GM23338 (cell line): Measurements from ENCODE around the gene SLC25A26.

Source experiments
- EZH2 ChIP-seq: fragments of 200-600 bp; sonication (generic); IDR thresholded peaks from one replicate; pipeline ENCODE4 v1.8.0; 2017; ENCODE audit warnings: antibody characterized with exemption, mild to moderate bottlenecking, low read depth; ENCODE audit not compliant: unreplicated experiment
- POLR2AphosphoS5 ChIP-seq: IDR thresholded peaks from 2 replicates; pipeline ENCODE4 v1.6.1; 2016; ENCODE audit warnings: antibody characterized with exemption, low read depth
- TF ChIP-seq, protein P1 (sequence below), 2 experiments: fragments of 200-600 bp in 1 of 2; sonication (generic) in 1 of 2; conservative IDR thresholded peaks; 2 replicates each; pipeline versions ENCODE4 v1.5.1 to v1.6.1; 2016 to 2017; ENCODE audit warnings: antibody characterized with exemption in 2 of 2, low read depth in 2 of 2, mild to moderate bottlenecking in 2 of 2, moderate library complexity in 1 of 2
- TF ChIP-seq, protein P2 (sequence below): IDR thresholded peaks from one replicate; pipeline ENCODE4 v1.6.1; 2018; ENCODE audit warnings: antibody characterized with exemption; ENCODE audit not compliant: unreplicated experiment

DNA sequence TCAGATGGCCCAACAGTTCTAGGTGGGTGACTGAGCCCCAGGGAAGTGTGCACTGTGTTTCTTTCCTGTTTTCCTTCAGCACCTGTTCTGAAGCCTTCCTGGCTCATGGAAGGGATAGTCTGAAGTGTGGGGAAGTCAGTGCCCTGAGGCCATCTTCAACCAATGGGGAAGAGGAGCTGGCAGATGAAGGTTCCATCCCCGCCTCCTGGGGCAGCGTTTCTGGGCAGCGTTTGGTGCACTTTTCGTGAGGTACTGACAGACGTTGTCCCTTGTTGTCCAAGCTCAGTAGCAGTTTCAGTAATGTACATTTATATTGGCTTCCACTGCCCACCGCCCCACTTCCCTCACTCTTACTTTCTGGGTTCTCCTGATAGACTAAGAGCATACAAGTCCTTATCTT is 42.6 kb upstream of the SLC25A26 start:
- TF ChIP-seq, protein P1, sequence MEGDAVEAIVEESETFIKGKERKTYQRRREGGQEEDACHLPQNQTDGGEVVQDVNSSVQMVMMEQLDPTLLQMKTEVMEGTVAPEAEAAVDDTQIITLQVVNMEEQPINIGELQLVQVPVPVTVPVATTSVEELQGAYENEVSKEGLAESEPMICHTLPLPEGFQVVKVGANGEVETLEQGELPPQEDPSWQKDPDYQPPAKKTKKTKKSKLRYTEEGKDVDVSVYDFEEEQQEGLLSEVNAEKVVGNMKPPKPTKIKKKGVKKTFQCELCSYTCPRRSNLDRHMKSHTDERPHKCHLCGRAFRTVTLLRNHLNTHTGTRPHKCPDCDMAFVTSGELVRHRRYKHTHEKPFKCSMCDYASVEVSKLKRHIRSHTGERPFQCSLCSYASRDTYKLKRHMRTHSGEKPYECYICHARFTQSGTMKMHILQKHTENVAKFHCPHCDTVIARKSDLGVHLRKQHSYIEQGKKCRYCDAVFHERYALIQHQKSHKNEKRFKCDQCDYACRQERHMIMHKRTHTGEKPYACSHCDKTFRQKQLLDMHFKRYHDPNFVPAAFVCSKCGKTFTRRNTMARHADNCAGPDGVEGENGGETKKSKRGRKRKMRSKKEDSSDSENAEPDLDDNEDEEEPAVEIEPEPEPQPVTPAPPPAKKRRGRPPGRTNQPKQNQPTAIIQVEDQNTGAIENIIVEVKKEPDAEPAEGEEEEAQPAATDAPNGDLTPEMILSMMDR (conservative IDR thresholded peaks at IDR 0.05; ENCODE audit: low read depth in 2 of 2) = no peak
- TF ChIP-seq, protein P2, sequence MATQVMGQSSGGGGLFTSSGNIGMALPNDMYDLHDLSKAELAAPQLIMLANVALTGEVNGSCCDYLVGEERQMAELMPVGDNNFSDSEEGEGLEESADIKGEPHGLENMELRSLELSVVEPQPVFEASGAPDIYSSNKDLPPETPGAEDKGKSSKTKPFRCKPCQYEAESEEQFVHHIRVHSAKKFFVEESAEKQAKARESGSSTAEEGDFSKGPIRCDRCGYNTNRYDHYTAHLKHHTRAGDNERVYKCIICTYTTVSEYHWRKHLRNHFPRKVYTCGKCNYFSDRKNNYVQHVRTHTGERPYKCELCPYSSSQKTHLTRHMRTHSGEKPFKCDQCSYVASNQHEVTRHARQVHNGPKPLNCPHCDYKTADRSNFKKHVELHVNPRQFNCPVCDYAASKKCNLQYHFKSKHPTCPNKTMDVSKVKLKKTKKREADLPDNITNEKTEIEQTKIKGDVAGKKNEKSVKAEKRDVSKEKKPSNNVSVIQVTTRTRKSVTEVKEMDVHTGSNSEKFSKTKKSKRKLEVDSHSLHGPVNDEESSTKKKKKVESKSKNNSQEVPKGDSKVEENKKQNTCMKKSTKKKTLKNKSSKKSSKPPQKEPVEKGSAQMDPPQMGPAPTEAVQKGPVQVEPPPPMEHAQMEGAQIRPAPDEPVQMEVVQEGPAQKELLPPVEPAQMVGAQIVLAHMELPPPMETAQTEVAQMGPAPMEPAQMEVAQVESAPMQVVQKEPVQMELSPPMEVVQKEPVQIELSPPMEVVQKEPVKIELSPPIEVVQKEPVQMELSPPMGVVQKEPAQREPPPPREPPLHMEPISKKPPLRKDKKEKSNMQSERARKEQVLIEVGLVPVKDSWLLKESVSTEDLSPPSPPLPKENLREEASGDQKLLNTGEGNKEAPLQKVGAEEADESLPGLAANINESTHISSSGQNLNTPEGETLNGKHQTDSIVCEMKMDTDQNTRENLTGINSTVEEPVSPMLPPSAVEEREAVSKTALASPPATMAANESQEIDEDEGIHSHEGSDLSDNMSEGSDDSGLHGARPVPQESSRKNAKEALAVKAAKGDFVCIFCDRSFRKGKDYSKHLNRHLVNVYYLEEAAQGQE = no peak
- no peak for TF ChIP-seq EZH2
- TF ChIP-seq POLR2AphosphoS5 = no peak
